ENCODE results near the gene CNTF. TPM values are rescaled to one million over a fixed set of nuclear protein-coding genes. Genes with fewer than 3 reads are reported as not detected.

The CNTF gene
- total and polyA plus RNA-seq, 12 donors = 0.16 to 3.0 (median 0.84) TPM

- no peaks in the 10 kb centered on the region for H3K36me3 ChIP-seq (replicated peaks in 1 of 2)
- no peak for TF ChIP-seq POLR2A (IDR thresholded peaks at IDR 0.05)
- TF ChIP-seq, protein P1, sequence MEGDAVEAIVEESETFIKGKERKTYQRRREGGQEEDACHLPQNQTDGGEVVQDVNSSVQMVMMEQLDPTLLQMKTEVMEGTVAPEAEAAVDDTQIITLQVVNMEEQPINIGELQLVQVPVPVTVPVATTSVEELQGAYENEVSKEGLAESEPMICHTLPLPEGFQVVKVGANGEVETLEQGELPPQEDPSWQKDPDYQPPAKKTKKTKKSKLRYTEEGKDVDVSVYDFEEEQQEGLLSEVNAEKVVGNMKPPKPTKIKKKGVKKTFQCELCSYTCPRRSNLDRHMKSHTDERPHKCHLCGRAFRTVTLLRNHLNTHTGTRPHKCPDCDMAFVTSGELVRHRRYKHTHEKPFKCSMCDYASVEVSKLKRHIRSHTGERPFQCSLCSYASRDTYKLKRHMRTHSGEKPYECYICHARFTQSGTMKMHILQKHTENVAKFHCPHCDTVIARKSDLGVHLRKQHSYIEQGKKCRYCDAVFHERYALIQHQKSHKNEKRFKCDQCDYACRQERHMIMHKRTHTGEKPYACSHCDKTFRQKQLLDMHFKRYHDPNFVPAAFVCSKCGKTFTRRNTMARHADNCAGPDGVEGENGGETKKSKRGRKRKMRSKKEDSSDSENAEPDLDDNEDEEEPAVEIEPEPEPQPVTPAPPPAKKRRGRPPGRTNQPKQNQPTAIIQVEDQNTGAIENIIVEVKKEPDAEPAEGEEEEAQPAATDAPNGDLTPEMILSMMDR (IDR thresholded peaks at IDR 0.05) = no peak
- H3K4me3 ChIP-seq = no peak overlapping the region
- DNase-seq = no peak
- no peak overlapping the region for H3K27ac ChIP-seq
- H3K9me3 ChIP-seq (replicated peaks in 1 of 3) = no peaks in the 10 kb centered on the region
- H3K4me1 ChIP-seq (replicated peaks in 1 of 2) = peaks cover 15 to 21% of the 10 kb centered on the region in 2 donors
- intact Hi-C loops (cut with DNase I) = no loop called here
- 81 to 88% (median 85%) methylated on average over 3 of the region's 3 CpGs for WGBS, 4 donors
- H3K27me3 ChIP-seq = no peaks in the 10 kb centered on the region
Measured at GRCh38 chr11:58631378-58631777, 8.9 kb downstream of the CNTF start.

GRCh38 chr11:58632510-58632909 lies 10.0 kb downstream of the CNTF start:
- intact Hi-C loops (cut with DNase I) = no loop called here
- DNase-seq = no peak
- H3K9me3 ChIP-seq (replicated peaks in 1 of 3) = no peaks in the 10 kb centered on the region
- H3K27me3 ChIP-seq = no peaks in the 10 kb centered on the region
- H3K27ac ChIP-seq = peak overlapping the region in 1 of 5 donors; percentile 36
- H3K36me3 ChIP-seq (replicated peaks in 1 of 2) = no peaks in the 10 kb centered on the region
- no peak overlapping the region for H3K4me3 ChIP-seq
- peaks cover 9 to 10% of the 10 kb centered on the region in 2 donors for H3K4me1 ChIP-seq (replicated peaks in 1 of 2)
- no peak for TF ChIP-seq POLR2A (IDR thresholded peaks at IDR 0.05)
- TF ChIP-seq, protein P1 (IDR thresholded peaks at IDR 0.05) = no peak
- WGBS, 4 donors = 67 to 78% (median 70%) methylated on average over 1 of the region's 1 CpG

DNA sequence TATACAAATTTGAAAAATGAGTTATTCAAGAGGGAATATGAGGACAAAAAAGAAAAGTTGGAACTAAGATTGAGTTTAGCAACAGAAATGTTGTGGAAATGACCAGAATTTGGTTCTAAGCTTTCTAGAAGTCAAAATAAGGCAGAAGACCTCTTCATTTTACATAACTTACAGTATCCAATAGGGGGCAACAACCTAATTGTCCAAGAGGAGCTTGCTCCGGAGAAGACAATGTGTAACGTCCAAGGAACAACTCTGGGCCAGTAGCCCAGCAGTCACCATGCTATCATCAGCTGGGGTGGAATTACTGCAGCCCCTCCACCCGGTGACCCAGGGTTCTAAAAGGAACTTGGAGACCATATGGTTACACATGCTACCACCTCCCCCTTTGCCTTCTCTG lies 14.1 kb downstream of the CNTF start:
- intact Hi-C loops (cut with DNase I) = no loop called here
- peaks cover 9 to 20% of the 10 kb centered on the region in 2 donors for H3K4me1 ChIP-seq (replicated peaks in 1 of 2)
- TF ChIP-seq, protein P1 (IDR thresholded peaks at IDR 0.05) = no peak
- TF ChIP-seq POLR2A (IDR thresholded peaks at IDR 0.05) = no peak
- DNase-seq = no peak
- no peaks in the 10 kb centered on the region for H3K27me3 ChIP-seq
- no peak overlapping the region for H3K4me3 ChIP-seq
- no peak overlapping the region for H3K27ac ChIP-seq
- H3K9me3 ChIP-seq (replicated peaks in 1 of 3) = no peaks in the 10 kb centered on the region
- WGBS, 4 donors = 74 to 98% (median 79%) methylated on average over 3 of the region's 3 CpGs
- H3K36me3 ChIP-seq (replicated peaks in 1 of 2) = no peaks in the 10 kb centered on the region

DNA sequence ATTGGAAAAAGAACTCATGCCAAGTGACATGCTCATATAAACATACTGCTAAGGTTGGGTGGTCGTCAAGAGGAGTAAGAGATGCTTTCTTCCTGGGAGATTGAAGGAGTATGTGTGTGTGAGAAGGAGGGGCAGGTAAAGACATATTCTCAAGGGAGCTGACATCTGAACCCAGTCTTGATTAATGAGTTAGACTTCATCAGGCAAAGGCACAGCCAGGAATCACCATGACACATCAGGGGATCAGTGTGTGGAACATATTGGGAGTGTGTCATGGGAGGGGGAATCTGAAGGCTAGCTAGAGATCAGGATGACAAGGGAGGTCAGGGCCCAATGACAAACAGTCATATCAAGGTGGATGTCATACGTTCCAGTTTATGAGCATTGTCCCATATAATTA lies 14.9 kb downstream of the CNTF start:
- Histone ChIP-seq H3K36me3 (replicated peaks in 1 of 2) (no peaks in the 10 kb centered on the region), H3K4me1 (replicated peaks in 1 of 2) (peaks cover 9 to 20% of the 10 kb centered on the region in 2 donors), H3K27me3 (no peaks in the 10 kb centered on the region), H3K27ac (no peak overlapping the region), H3K9me3 (replicated peaks in 1 of 3) (no peaks in the 10 kb centered on the region), H3K4me3 (no peak overlapping the region)
- TF ChIP-seq POLR2A (IDR thresholded peaks at IDR 0.05) = no peak
- TF ChIP-seq, protein P1 (IDR thresholded peaks at IDR 0.05) = no peak
- 51 to 75% (median 64%) methylated on average over 2 of the region's 2 CpGs for WGBS, 4 donors
- no peak for DNase-seq
- intact Hi-C loops (cut with DNase I) = no loop called here
